GM12872 (cell line): ENCODE measurements around the gene NUP214.

Experiments
- CTCF ChIP-seq: IDR thresholded peaks from 3 replicates; pipeline ENCODE4 v1.5.1; 2011; ENCODE audit warnings: low read depth, mild to moderate bottlenecking, low read length, moderate library complexity; ENCODE audit not compliant: insufficient read depth

Gene NUP214

GRCh38 chr9:131097948-131098278 is 27.5 kb upstream of the NUP214 start:
- TF ChIP-seq CTCF: no peak

GRCh38 chr9:131098391-131099101 is 26.8 kb upstream of the NUP214 start:
- TF ChIP-seq CTCF: no peak

- no peak for TF ChIP-seq CTCF
These were observed 26.2 kb upstream of the NUP214 start for GRCh38 chr9:131099102-131099606.

- no peak for TF ChIP-seq CTCF
These were observed 24.9 kb upstream of the NUP214 start for GRCh38 chr9:131100445-131100844.

- TF ChIP-seq CTCF: no peak
These were observed 24.0 kb upstream of the NUP214 start for GRCh38 chr9:131101207-131101964.

- TF ChIP-seq CTCF: no peak
These were observed 22.4 kb upstream of the NUP214 start for GRCh38 chr9:131103024-131103423.

- TF ChIP-seq CTCF: no peak
These were observed 21.9 kb upstream of the NUP214 start for GRCh38 chr9:131103535-131103934.
